ENCODE data around the gene MRPL20.

DNA sequence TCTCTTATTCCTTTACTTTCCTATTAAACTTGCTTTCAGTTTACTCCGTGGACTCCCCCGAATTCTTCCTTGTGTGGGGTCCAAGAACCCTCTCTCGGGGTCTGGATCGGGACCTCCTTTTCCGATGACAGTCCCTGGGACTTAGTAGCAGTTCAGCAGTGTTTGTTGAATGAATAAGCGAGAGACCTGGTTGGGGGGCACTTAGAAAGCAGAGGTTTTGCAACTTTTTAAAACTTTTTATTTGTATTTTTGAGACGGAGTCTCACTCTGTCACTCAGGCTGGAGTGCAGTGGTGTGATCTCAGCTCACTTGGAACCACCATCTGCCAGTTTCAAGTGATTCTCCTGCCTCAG, 16.1 kb upstream of the MRPL20 start:
- TF ChIP-seq, protein P1, sequence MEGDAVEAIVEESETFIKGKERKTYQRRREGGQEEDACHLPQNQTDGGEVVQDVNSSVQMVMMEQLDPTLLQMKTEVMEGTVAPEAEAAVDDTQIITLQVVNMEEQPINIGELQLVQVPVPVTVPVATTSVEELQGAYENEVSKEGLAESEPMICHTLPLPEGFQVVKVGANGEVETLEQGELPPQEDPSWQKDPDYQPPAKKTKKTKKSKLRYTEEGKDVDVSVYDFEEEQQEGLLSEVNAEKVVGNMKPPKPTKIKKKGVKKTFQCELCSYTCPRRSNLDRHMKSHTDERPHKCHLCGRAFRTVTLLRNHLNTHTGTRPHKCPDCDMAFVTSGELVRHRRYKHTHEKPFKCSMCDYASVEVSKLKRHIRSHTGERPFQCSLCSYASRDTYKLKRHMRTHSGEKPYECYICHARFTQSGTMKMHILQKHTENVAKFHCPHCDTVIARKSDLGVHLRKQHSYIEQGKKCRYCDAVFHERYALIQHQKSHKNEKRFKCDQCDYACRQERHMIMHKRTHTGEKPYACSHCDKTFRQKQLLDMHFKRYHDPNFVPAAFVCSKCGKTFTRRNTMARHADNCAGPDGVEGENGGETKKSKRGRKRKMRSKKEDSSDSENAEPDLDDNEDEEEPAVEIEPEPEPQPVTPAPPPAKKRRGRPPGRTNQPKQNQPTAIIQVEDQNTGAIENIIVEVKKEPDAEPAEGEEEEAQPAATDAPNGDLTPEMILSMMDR (IDR thresholded peaks at IDR 0.05): no peak
- TF ChIP-seq POLR2A (IDR thresholded peaks at IDR 0.05): no peak

All from Peyer's patch (tissue), 4 donors.